ENCODE data around the gene VPS13C.

- no peak for TF ChIP-seq CTCF (IDR thresholded peaks at IDR 0.05)
- TF ChIP-seq SIN3A (IDR thresholded peaks at IDR 0.05; ENCODE audit: borderline replicate concordance, insufficient read depth, low read depth, low read length) = no peak
- TF ChIP-seq POLR2AphosphoS5 (IDR thresholded peaks at IDR 0.05; ENCODE audit: low read depth, low read length) = no peak
- no peak for TF ChIP-seq REST (IDR thresholded peaks at IDR 0.05; ENCODE audit: insufficient read depth in 1 of 2, low read depth in 2 of 2, low read length in 1 of 2)
These were observed 32.3 kb downstream of the VPS13C start for GRCh38 chr15:62027916-62028315.
